Neural cell (in vitro differentiated cells): ENCODE measurements around the gene SLAMF1. TPM values are rescaled to one million over a fixed set of nuclear protein-coding genes. Genes with fewer than 3 reads are reported as not detected.
"Not testable (repeated sequence)": the region's sequence is repeated elsewhere in the genome, so short reads cannot be mapped to it uniquely, and the experiment has no call there.

ENCODE experiments used
- H2AFZ ChIP-seq: fragments of 200-600, 300-800 bp; sonication (generic), shearing (Covaris generic); 2 replicates; pipeline ENCODE4 v1.6.0; 2014; ENCODE audit warnings: low read depth, mild to moderate bottlenecking, antibody characterized with exemption, low read length, moderate library complexity
- H3F3A ChIP-seq: fragments of 200-600 bp; shearing (Covaris generic); 2 replicates; pipeline ENCODE4 v1.6.1; 2016; ENCODE audit warnings: mild to moderate bottlenecking, moderate library complexity, mixed read lengths, antibody characterized with exemption, low read length; ENCODE audit not compliant: insufficient read depth, poor library complexity, severe bottlenecking
- H3K27ac ChIP-seq: fragments of 200-600, 300-800 bp; sonication (generic), shearing (Covaris generic); 2 replicates; pipeline ENCODE4 v1.5.1; 2014; ENCODE audit warnings: mild to moderate bottlenecking, low read length, moderate library complexity
- H3K27me3 ChIP-seq: fragments of 300-800, 200-600 bp; sonication (generic), shearing (Covaris generic); 2 replicates; pipeline ENCODE4 v1.6.0; 2014; ENCODE audit warnings: mild to moderate bottlenecking, low read depth, low read length, moderate library complexity; ENCODE audit not compliant: insufficient read depth
- H3K36me3 ChIP-seq: fragments of 300-800, 200-600 bp; sonication (generic), shearing (Covaris generic); 2 replicates; pipeline ENCODE4 v1.5.1; 2014; ENCODE audit warnings: mild to moderate bottlenecking, antibody characterized with exemption, low read length, moderate library complexity; ENCODE audit not compliant: insufficient read depth
- H3K4me2 ChIP-seq: fragments of 300-800, 200-600 bp; sonication (generic), shearing (Covaris generic); 2 replicates; pipeline ENCODE4 v1.6.0; 2014; ENCODE audit warnings: mild to moderate bottlenecking, low read length
- H3K4me3 ChIP-seq: fragments of 300-800, 200-600 bp; sonication (generic), shearing (Covaris generic); 2 replicates; pipeline ENCODE4 v1.5.1; 2014; ENCODE audit warnings: mild to moderate bottlenecking, low read length, moderate library complexity
- H3K79me2 ChIP-seq: fragments of 200-600 bp; shearing (Covaris generic); replicated peaks from 2 replicates; pipeline ENCODE4 v1.6.0; 2014; ENCODE audit warnings: mild to moderate bottlenecking, low read length, moderate library complexity; ENCODE audit not compliant: insufficient read depth
- H3K9ac ChIP-seq: fragments of 300-800, 200-600 bp; sonication (generic), shearing (Covaris generic); 2 replicates; pipeline ENCODE4 v1.6.1; 2016; ENCODE audit warnings: mild to moderate bottlenecking, low read length, mixed read lengths
- H3K9me2 ChIP-seq: fragments of 200-600 bp; shearing (Covaris generic); 2 replicates; pipeline ENCODE4 v1.6.1; 2016; ENCODE audit warnings: mild to moderate bottlenecking, low read length, mixed read lengths; ENCODE audit not compliant: insufficient read depth
- H3K9me3 ChIP-seq: fragments of 200-600, 300-800 bp; sonication (generic), shearing (Covaris generic); 2 replicates; pipeline ENCODE4 v1.6.1; 2016; ENCODE audit warnings: mild to moderate bottlenecking, mixed run types, low read length, moderate library complexity, mixed read lengths
- H4K20me1 ChIP-seq: fragments of 200-600 bp; shearing (Covaris generic); 2 replicates; pipeline ENCODE4 v1.6.1; 2016; ENCODE audit warnings: mild to moderate bottlenecking, mixed run types; ENCODE audit not compliant: insufficient read depth
- CTCF ChIP-seq: fragments of 450-650 bp; IDR thresholded peaks from 2 replicates; pipeline ENCODE4 v1.5.1; 2014; ENCODE audit warnings: antibody characterized with exemption, mild to moderate bottlenecking, moderate library complexity; ENCODE audit not compliant: poor library complexity, severe bottlenecking
- EP300 ChIP-seq: fragments of 450-650 bp; conservative IDR thresholded peaks from 2 replicates; pipeline ENCODE4 v1.6.1; 2014; ENCODE audit warnings: antibody characterized with exemption, mild to moderate bottlenecking, moderate library complexity; ENCODE audit not compliant: poor library complexity, severe bottlenecking
- EZH2 ChIP-seq: fragments of 200-600, 300-800 bp; shearing (Covaris generic), sonication (generic); IDR thresholded peaks from 2 replicates; pipeline ENCODE4 v1.6.1; 2014; ENCODE audit warnings: antibody characterized with exemption, low read length, borderline replicate concordance, mild to moderate bottlenecking; ENCODE audit not compliant: insufficient read depth, poor library complexity, severe bottlenecking
- MXI1 ChIP-seq: fragments of 450-650 bp; conservative IDR thresholded peaks from 2 replicates; pipeline ENCODE4 v1.6.1; 2014; ENCODE audit warnings: antibody characterized with exemption, mild to moderate bottlenecking; ENCODE audit not compliant: poor library complexity, severe bottlenecking
- POLR2AphosphoS5 ChIP-seq: IDR thresholded peaks from 2 replicates; pipeline ENCODE4 v1.6.1; 2012
- RAD21 ChIP-seq: fragments of 450-650 bp; conservative IDR thresholded peaks from 2 replicates; pipeline ENCODE4 v1.6.1; 2014; ENCODE audit warnings: antibody characterized with exemption, mild to moderate bottlenecking, moderate library complexity
- REST ChIP-seq: IDR thresholded peaks from 2 replicates; pipeline ENCODE4 v1.6.1; 2012; ENCODE audit warnings: borderline replicate concordance
- SMC3 ChIP-seq: fragments of 450-650 bp; conservative IDR thresholded peaks from 2 replicates; pipeline ENCODE4 v1.6.1; 2014; ENCODE audit warnings: antibody characterized with exemption, mild to moderate bottlenecking, moderate library complexity; ENCODE audit not compliant: poor library complexity
- TAF1 ChIP-seq: IDR thresholded peaks from 2 replicates; pipeline ENCODE4 v1.6.1; 2012; ENCODE audit warnings: low read depth
- polyA plus RNA-seq: library from polyadenylated mRNA; depleted of rRNA; stranded (reverse); fragments of >200 nt; gene quantifications from 2 replicates; pipeline ENCODE4 v1.2.3, GENCODE V29; 2014

Gene SLAMF1
- polyA plus RNA-seq, 1 donor from 2014 or later = not detected

- Histone ChIP-seq H3F3A (no peaks in the 10 kb centered on the region), H4K20me1 (no peaks in the 10 kb centered on the region), H3K9me2 (no peaks in the 10 kb centered on the region), H3K4me3 (no peak overlapping the region), H3K27ac (no peak overlapping the region), H3K4me2 (no peak overlapping the region), H3K9me3 (no peaks in the 10 kb centered on the region), H2AFZ (no peak overlapping the region), H3K36me3 (no peaks in the 10 kb centered on the region), H3K27me3 (no peaks in the 10 kb centered on the region), H3K9ac (no peak overlapping the region), H3K79me2 (no peaks in the 10 kb centered on the region)
- TF ChIP-seq CTCF = no peak
- TF ChIP-seq TAF1 = no peak
- TF ChIP-seq POLR2AphosphoS5 = no peak
- no peak for TF ChIP-seq MXI1
- TF ChIP-seq EZH2 = no peak
- no peak for TF ChIP-seq REST
- TF ChIP-seq RAD21 = no peak
- TF ChIP-seq SMC3 = no peak
- no peak for TF ChIP-seq EP300
These were observed 81.3 kb downstream of the SLAMF1 start for GRCh38 chr1:160565564-160565963.

- H3K79me2 ChIP-seq, H3K4me3 ChIP-seq, H3K36me3 ChIP-seq, H3K9me2 ChIP-seq, H3F3A ChIP-seq, H2AFZ ChIP-seq, H3K27ac ChIP-seq, H3K27me3 ChIP-seq, H3K9me3 ChIP-seq, H3K4me2 ChIP-seq, H4K20me1 ChIP-seq, H3K9ac ChIP-seq: not testable (repeated sequence)
These were observed 83.6 kb downstream of the SLAMF1 start for GRCh38 chr1:160563230-160563629.

GRCh38 chr1:160562745-160563144 lies 84.1 kb downstream of the SLAMF1 start:
- H3K4me3 ChIP-seq, H3K36me3 ChIP-seq, H3K79me2 ChIP-seq, H3K9me3 ChIP-seq, H3K27ac ChIP-seq, H3K27me3 ChIP-seq, H3F3A ChIP-seq, H3K9me2 ChIP-seq, H3K9ac ChIP-seq, H3K4me2 ChIP-seq, H2AFZ ChIP-seq, H4K20me1 ChIP-seq: not testable (repeated sequence)
